22Rv1 (cell line): Measurements from ENCODE around the gene TSPYL2.

Experiments used
- H3K27ac ChIP-seq: fragments of 450-650 bp; 2 replicates; pipeline ENCODE4 v1.5.1; 2017
- CTCF ChIP-seq: fragments of 450-650 bp; IDR thresholded peaks from 2 replicates; pipeline ENCODE4 v1.5.1; 2017; ENCODE audit warnings: mild to moderate bottlenecking
- ZFX ChIP-seq: fragments of 450-650 bp; IDR thresholded peaks from 2 replicates; pipeline ENCODE4 v1.6.1; 2017; ENCODE audit warnings: antibody characterized with exemption, borderline replicate concordance

Gene TSPYL2

DNA sequence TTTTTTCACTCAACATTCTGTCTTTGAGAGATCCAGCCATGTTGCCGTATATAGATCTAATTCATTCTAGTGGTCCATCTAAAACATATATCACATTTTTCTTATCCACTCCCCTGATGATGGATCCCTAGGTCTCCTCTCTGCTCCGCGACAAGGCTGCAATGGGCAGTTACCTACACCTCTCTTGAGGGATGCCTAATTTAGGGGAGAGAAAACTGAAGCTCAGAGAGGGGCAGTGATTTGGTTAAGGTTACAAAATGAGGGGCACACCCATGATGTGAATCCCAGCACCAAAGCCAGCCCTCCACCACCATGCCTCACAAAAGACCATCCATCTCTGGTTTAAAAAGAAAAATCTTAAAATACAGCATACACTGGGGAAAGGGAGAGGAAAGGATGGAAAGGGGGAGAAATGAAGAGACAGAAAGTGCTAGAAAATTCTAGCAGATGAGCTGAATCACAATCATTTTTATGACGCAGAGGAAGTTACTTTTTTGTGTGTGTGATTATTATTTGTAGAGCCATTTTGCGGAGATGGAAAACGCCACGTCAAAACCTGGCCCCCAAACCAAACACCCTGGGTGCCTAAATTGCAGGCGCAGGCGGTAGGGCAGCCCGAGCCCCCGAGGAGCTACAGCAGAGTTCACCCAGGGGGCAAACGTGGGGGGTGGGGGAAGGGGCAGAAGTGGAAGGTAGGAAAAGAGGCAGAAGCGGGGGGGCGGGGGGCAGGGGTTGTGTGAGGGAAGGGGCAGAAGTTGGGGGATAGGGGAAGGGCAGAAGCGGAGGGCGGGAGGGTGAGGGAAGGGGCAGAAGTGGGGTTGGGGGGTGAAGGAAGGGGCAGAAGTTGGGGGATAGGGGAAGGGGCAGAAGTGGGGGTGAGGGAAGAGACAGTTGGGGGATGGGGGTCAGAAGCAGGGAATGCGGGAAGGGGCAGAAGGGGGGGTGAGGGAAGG lies 1.3 kb upstream of the TSPYL2 start:
- H3K27ac ChIP-seq: no peak overlapping the region
- TF ChIP-seq ZFX (no peak), CTCF (no peak)

DNA sequence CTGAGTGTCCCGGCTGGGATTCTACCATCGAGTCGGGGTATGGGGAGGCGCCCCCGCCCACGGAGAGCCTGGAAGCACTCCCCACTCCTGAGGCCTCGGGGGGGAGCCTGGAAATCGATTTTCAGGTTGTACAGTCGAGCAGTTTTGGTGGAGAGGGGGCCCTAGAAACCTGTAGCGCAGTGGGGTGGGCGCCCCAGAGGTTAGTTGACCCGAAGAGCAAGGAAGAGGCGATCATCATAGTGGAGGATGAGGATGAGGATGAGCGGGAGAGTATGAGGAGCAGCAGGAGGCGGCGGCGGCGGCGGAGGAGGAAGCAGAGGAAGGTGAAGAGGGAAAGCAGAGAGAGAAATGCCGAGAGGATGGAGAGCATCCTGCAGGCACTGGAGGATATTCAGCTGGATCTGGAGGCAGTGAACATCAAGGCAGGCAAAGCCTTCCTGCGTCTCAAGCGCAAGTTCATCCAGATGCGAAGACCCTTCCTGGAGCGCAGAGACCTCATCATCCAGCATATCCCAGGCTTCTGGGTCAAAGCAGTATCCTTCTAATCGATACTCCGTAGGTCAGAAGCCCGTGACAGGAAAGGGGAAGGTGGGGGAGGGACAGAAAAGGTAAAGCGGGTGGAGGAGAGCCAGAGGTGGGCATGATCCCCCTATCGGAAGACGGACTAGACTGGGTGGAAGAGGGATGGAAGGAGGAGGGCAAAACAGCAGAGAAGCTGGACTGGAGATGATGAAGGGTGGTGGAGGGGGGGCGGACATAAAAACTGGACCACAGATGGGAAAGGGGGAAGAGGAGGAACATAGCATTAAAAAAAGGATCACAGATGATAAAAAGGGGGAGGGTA lies 828 bp downstream of the TSPYL2 start:
- peak overlapping the region; percentile 70 for H3K27ac ChIP-seq

GRCh38 chrX:53084043-53084570 lies 1.9 kb downstream of the TSPYL2 start:
- 0 out of 2 replicates have a peak overlapping the region, but pooled peaks have one; percentile 7 for H3K27ac ChIP-seq
- TF ChIP-seq ZFX (no peak), CTCF (no peak)

More for the DNA sequence above, 828 bp downstream of the TSPYL2 start:
- TF ChIP-seq ZFX: no peak
- TF ChIP-seq CTCF: no peak

DNA sequence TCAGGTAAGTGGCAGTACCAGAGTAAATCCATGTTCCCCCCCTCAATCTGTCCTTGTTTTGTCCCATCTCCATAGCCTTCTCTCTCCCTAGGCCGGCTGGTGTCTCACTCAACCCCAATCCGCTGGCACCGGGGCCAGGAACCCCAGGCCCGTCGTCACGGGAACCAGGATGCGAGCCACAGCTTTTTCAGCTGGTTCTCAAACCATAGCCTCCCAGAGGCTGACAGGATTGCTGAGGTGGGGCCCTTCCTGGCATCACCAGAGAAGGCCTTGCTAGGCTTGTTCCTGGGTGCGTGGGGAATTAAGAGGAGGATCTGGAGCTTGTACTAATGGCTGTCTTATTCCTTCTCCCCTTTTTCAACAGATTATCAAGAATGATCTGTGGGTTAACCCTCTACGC lies 2.7 kb downstream of the TSPYL2 start:
- 0 out of 2 replicates have a peak overlapping the region, but pooled peaks have one; percentile 7 for H3K27ac ChIP-seq
- TF ChIP-seq CTCF: no peak

DNA sequence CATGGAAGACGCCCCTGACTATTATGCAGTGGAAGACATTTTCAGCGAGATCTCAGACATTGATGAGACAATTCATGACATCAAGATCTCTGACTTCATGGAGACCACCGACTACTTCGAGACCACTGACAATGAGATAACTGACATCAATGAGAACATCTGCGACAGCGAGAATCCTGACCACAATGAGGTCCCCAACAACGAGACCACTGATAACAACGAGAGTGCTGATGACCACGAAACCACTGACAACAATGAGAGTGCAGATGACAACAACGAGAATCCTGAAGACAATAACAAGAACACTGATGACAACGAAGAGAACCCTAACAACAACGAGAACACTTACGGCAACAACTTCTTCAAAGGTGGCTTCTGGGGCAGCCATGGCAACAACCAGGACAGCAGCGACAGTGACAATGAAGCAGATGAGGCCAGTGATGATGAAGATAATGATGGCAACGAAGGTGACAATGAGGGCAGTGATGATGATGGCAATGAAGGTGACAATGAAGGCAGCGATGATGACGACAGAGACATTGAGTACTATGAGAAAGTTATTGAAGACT lies 3.6 kb downstream of the TSPYL2 start:
- TF ChIP-seq CTCF: no peak
- no peak for TF ChIP-seq ZFX
- H3K27ac ChIP-seq: peak overlapping the region; percentile 85

GRCh38 chrX:53086464-53086863 lies 4.3 kb downstream of the TSPYL2 start:
- no peak for TF ChIP-seq ZFX
- TF ChIP-seq CTCF: no peak
- peak overlapping the region; percentile 85 for H3K27ac ChIP-seq
